Transverse colon (tissue), 4 donors: ENCODE data around the gene RASSF1. TPM values are rescaled to one million over a fixed set of nuclear protein-coding genes. Genes with fewer than 3 reads are reported as not detected.
A peak's percentile ranks its signal among the peaks of the same experiment; 100 is the strongest.

Experiments used
- DNase-seq: peaks from one replicate; pipeline ENCODE4 v3.0.0-alpha.2; 2019
- H3K27ac ChIP-seq, 4 donors: fragments of 200-600 bp; sonication (generic); 2 replicates each; pipeline ENCODE4 v1.5.1; 2016 to 2018; ENCODE audit warnings: inconsistent platforms in 4 of 4
- H3K27me3 ChIP-seq: fragments of 200-600 bp; sonication (generic); 2 replicates; pipeline ENCODE4 v1.5.1; 2017; ENCODE audit warnings: inconsistent platforms
- H3K36me3 ChIP-seq, 4 donors: fragments of 200-600 bp; sonication (generic); 2 replicates each; pipeline ENCODE4 v1.5.1; 2017 to 2019; ENCODE audit warnings: inconsistent platforms in 4 of 4
- H3K4me1 ChIP-seq, 4 donors: fragments of 200-600 bp; sonication (generic); 2 replicates each; pipeline ENCODE4 v1.5.1; 2017 to 2020; ENCODE audit warnings: inconsistent platforms in 4 of 4
- H3K4me3 ChIP-seq, 4 donors: fragments of 200-600 bp; sonication (generic); 1 replicate in 1 of 4; 2 replicates in 3 of 4; pipeline versions ENCODE4 v1.5.1 to v1.6.1; 2017 to 2019; ENCODE audit warnings: inconsistent platforms in 4 of 4
- H3K9me3 ChIP-seq, 2 donors: fragments of 200-600 bp; sonication (generic); 2 replicates each; pipeline ENCODE4 v1.5.1; 2017 to 2019; ENCODE audit warnings: inconsistent platforms in 2 of 2
- CTCF ChIP-seq, 5 experiments: fragments of 200-600 bp in 3 of 5; fragments of 450-650 bp in 2 of 5; sonication (generic) in 3 of 5; IDR thresholded peaks; 1 replicate in 2 of 5; 2 replicates in 3 of 5; pipeline ENCODE4 v1.5.1; 2016 to 2017; ENCODE audit warnings: antibody characterized with exemption in 5 of 5, inconsistent platforms in 3 of 5, mild to moderate bottlenecking in 2 of 5, moderate library complexity in 1 of 5
- EP300 ChIP-seq: sonication (generic); formaldehyde crosslinking; IDR thresholded peaks from one replicate; pipeline ENCODE4 v1.6.1; 2017; ENCODE audit warnings: antibody characterized with exemption, low read depth
- POLR2A ChIP-seq: fragments of 450-650 bp; IDR thresholded peaks from one replicate; pipeline ENCODE4 v1.6.1; 2016; ENCODE audit warnings: antibody characterized with exemption, mild to moderate bottlenecking, moderate library complexity
- POLR2AphosphoS5 ChIP-seq, 3 donors: sonication (generic); formaldehyde crosslinking; IDR thresholded peaks; one replicate each; pipeline ENCODE4 v1.6.1; 2016; ENCODE audit warnings: antibody characterized with exemption in 3 of 3
- WGBS, 2 donors: methylation state at CpG; one replicate each; pipeline ENCODE4 v1.1.5; 2018; ENCODE audit warnings: low coverage in 1 of 2; 5-methylcytosine and 5-hydroxymethylcytosine counted together
- in situ Hi-C, 4 donors: fragments of 200-750 bp; cut with MboI; loops; one replicate each; pipeline versions ENCODE4 v1.15.0 to v1.15.1; 2017; ENCODE audit warnings: low sequenced_read_pairs in 3 of 4, low pct_ligation_motif_present in 1 of 4, low pct_unique_long_range_greater_than_20kb in 1 of 4
- intact Hi-C: fragments of 100-400 bp; cut with DNase I; formaldehyde crosslinking; loops from one replicate; pipeline ENCODE4 v1.15.1; 2023; ENCODE audit warnings: low total_unique reads
- total RNA-seq, 4 donors: library from RNA; depleted of rRNA; stranded (reverse); fragments of >200 nt; gene quantifications; one replicate each; pipeline ENCODE4 v1.1.0, GENCODE V29; 2016

Gene RASSF1
- total RNA-seq, 4 donors from 2014 or later: 9.8 to 29.2 (median 21.7) TPM

GRCh38 chr3:50341996-50342650 lies 1.5 kb upstream of the RASSF1 start:
- Histone ChIP-seq H3K27me3 (no peaks in the 10 kb centered on the region), H3K4me1 (peaks cover 12 to 55% (median 37%) of the 10 kb centered on the region in 4 donors), H3K27ac (no peak overlapping the region), H3K9me3 (no peaks in the 10 kb centered on the region), H3K36me3 (no peaks in the 10 kb centered on the region), H3K4me3 (no peak overlapping the region)
- WGBS, 2 donors: 93% methylated on average over 13 of the region's 13 CpGs; no CpG with 5 or more reads in 1 of the 2 donors
- in situ Hi-C loops (loop anchor here in 1 of 4 donors (10.0 kb wide), 1 partner anchor 193 kb away; no protein-coding TSS in a partner anchor), intact Hi-C loops (loop anchor here (10.0 kb wide), 1 partner anchor 203 kb away; no protein-coding TSS in a partner anchor)
- DNase-seq: no peak
- TF ChIP-seq POLR2AphosphoS5 (IDR thresholded peaks at IDR 0.05): no peak

GRCh38 chr3:50341537-50341936 lies 901 bp upstream of the RASSF1 start:
- intact Hi-C loops: loop anchor here (10.0 kb wide), 1 partner anchor 203 kb away; no protein-coding TSS in a partner anchor
- Histone ChIP-seq H3K27ac (peak overlapping the region; percentile 93 to 99 (median 98)), H3K9me3 (no peaks in the 10 kb centered on the region), H3K4me1 (peaks cover 12 to 53% (median 39%) of the 10 kb centered on the region in 4 donors), H3K27me3 (no peaks in the 10 kb centered on the region), H3K36me3 (no peaks in the 10 kb centered on the region), H3K4me3 (peak overlapping the region in 2 of 4 donors; percentile 51 to 62)
- WGBS, 2 donors: 99% methylated on average over 9 of the region's 9 CpGs; no CpG with 5 or more reads in 1 of the 2 donors
- DNase-seq: no peak
- in situ Hi-C loops: loop anchor here in 1 of 4 donors (10.0 kb wide), 1 partner anchor 193 kb away; no protein-coding TSS in a partner anchor
- no peak for TF ChIP-seq CTCF (IDR thresholded peaks at IDR 0.05)
- TF ChIP-seq POLR2AphosphoS5 (IDR thresholded peaks at IDR 0.05): no peak
- TF ChIP-seq POLR2A: no peak
- TF ChIP-seq EP300: no peak

- Histone ChIP-seq H3K9me3 (no peaks in the 10 kb centered on the region), H3K4me3 (peak overlapping the region; percentile 35 to 62 (median 44)), H3K36me3 (no peaks in the 10 kb centered on the region), H3K4me1 (peaks cover 18 to 55% (median 42%) of the 10 kb centered on the region in 4 donors), H3K27me3 (no peaks in the 10 kb centered on the region), H3K27ac (peak overlapping the region; percentile 93 to 99 (median 98))
- no peak for TF ChIP-seq EP300
- no peak for TF ChIP-seq POLR2A
- TF ChIP-seq POLR2AphosphoS5 (IDR thresholded peaks at IDR 0.05): no peak
- TF ChIP-seq CTCF (IDR thresholded peaks at IDR 0.05): no peak
- DNase-seq: no peak
- intact Hi-C loops (loop anchor here (10.0 kb wide), 1 partner anchor 205 kb away; no protein-coding TSS in a partner anchor), in situ Hi-C loops (loop anchor here in 1 of 4 donors (10.0 kb wide), 1 partner anchor 195 kb away; no protein-coding TSS in a partner anchor)
- WGBS, 2 donors: 34 to 39% methylated on average over 2 to 9 of the region's 9 CpGs
Measured at GRCh38 chr3:50340147-50340447, 539 bp downstream of the RASSF1 start.

- no peak for TF ChIP-seq POLR2AphosphoS5 (IDR thresholded peaks at IDR 0.05)
- TF ChIP-seq POLR2A: no peak
- TF ChIP-seq EP300: no peak
- no peak for TF ChIP-seq CTCF (IDR thresholded peaks at IDR 0.05)
- Histone ChIP-seq H3K27me3 (no peaks in the 10 kb centered on the region), H3K4me1 (peaks cover 22 to 58% (median 45%) of the 10 kb centered on the region in 4 donors), H3K4me3 (peak overlapping the region in 3 of 4 donors; percentile 35 to 62 (median 51)), H3K9me3 (no peaks in the 10 kb centered on the region), H3K27ac (peak overlapping the region; percentile 93 to 99 (median 98)), H3K36me3 (no peaks in the 10 kb centered on the region)
- intact Hi-C loops: loop anchor here (10.0 kb wide), 2 partner anchors 205 to 1945 kb away; partner anchors contain the start of gene GLYCTK
- no peak for DNase-seq
- 64 to 75% methylated on average over 10 to 14 of the region's 14 CpGs for WGBS, 2 donors
- in situ Hi-C loops: loop anchor here in 1 of 4 donors (10.0 kb wide), 1 partner anchor 195 kb away; no protein-coding TSS in a partner anchor
Measured at GRCh38 chr3:50339485-50340146, 1.0 kb downstream of the RASSF1 start.
